IgD-negative memory B cell (primary cell): Measurements from ENCODE around the gene STARD9. TPM values are rescaled to one million over a fixed set of nuclear protein-coding genes. Genes with fewer than 3 reads are reported as not detected.

Experiments
- H3K27ac Mint-ChIP-seq, 3 donors: one replicate each; pipeline ENCODE4 v1.8.0; 2020 to 2022; ENCODE audit warnings: mild to moderate bottlenecking in 3 of 3, mixed read lengths in 3 of 3, moderate library complexity in 1 of 3
- H3K27me3 Mint-ChIP-seq: one replicate; pipeline ENCODE4 v1.8.0; 2021; ENCODE audit warnings: mixed read lengths
- H3K36me3 Mint-ChIP-seq: one replicate; pipeline ENCODE4 v1.8.0; 2020; ENCODE audit warnings: mild to moderate bottlenecking, mixed read lengths
- H3K4me1 Mint-ChIP-seq, 3 donors: one replicate each; pipeline ENCODE4 v1.8.0; 2020 to 2022; ENCODE audit warnings: mixed read lengths in 3 of 3, mild to moderate bottlenecking in 1 of 3
- H3K4me3 Mint-ChIP-seq, 4 donors: one replicate each; pipeline ENCODE4 v1.8.0; 2020 to 2022; ENCODE audit warnings: mild to moderate bottlenecking in 4 of 4, mixed read lengths in 4 of 4, moderate library complexity in 3 of 4
- H3K9me3 Mint-ChIP-seq, 3 donors: one replicate each; pipeline ENCODE4 v1.8.0; 2020 to 2021; ENCODE audit warnings: mixed read lengths in 3 of 3, mild to moderate bottlenecking in 1 of 3
- polyA plus RNA-seq: library from polyadenylated mRNA; unstranded; fragments of 300-500 nt; fragmentation: Illumina TruSeq; gene quantifications from one replicate; pipeline ENCODE4 v1.2.3, GENCODE V29; 2021

STARD9 gene
- polyA plus RNA-seq, 1 donor from 2014 or later, result 0.60 TPM

DNA sequence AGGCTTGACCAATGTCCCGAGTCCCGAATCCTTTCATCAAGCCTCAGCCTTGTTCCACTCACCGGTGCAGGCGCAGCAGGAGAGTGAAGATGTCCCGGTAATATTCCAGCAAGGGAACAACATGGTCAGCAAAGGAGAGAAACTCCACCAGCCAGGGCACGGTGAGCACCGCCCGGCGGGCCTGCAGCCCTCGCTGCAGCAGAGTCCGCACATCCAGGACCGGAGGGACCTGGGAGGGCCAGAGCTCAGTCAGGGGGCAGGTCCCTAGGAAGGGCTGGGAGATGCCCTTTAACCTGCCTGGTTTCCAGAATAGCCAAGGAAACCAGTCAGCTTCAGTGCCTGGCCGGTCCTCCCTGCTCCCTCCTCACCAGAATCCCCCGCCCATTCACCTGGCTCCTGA lies 155.1 kb downstream of the STARD9 start:
- no peak overlapping the region for H3K27ac Mint-ChIP-seq
- H3K27me3 Mint-ChIP-seq, result no peaks in the 10 kb centered on the region
- no peaks in the 10 kb centered on the region for H3K9me3 Mint-ChIP-seq
- peaks cover 5 to 10% (median 6%) of the 10 kb centered on the region in 3 donors for H3K4me1 Mint-ChIP-seq
- no peak overlapping the region for H3K4me3 Mint-ChIP-seq
- H3K36me3 Mint-ChIP-seq, result peaks cover 2% of the 10 kb centered on the region

DNA sequence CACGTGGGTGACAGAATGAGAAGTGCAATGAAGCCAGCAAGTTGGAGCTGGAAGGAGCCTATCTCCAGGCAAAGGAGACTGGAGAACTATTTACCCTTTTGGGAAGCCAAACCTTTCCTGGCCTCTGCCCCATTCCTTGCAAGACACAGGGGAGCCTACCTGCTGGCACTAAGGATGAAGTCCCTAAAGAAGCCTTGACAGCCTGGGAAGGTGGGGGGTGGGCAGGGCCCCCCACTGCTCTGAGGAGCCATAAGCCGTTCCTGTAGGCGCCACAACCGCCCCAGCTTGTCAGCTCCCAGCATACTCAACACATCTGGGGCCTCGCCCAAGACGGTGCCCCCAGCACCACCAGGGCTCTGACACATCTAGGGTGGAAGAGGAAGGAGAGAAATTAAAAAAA lies 156.1 kb downstream of the STARD9 start:
- Mint-ChIP-seq H3K36me3 (peaks cover 2% of the 10 kb centered on the region), H3K4me1 (peaks cover 5 to 14% (median 6%) of the 10 kb centered on the region in 3 donors), H3K27ac (no peak overlapping the region)

DNA sequence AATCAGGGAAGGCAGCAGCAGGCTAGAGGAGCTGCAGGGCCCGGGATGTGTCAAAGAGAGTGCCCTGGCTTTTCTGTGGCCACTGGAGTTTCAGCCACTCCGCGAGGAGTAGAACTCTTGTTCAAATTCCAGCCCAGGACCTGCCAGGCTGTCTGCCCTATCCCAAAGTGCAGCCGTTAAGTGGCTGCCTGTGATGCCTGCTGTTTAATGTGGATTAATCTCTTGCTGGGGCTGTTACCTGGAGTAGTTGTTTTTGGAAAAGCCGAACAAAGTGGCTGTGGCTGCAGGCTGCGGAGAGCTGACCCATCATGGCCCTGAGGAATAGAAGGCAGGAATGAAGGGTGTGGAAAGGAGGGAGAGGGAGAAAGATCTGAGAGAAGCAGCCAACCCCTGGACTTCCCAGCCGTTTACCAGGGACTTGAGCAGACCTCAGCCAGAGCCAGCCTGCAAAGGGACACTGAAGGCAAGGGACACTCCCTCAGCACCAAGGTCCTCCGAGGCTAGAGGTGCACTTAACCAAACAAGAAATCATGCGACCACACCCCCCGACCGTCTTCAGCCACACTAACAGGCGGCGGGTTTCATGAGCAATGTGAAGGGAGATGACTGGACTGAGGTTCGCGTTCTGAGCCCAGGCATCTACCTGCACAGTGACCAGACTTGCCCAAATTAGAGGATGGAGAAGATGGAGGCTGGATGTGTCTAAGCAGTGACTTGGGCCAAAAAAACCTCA lies 156.9 kb downstream of the STARD9 start:
- Mint-ChIP-seq H3K4me3 (peak overlapping the region in 1 of 4 donors; percentile 30), H3K27ac (peak overlapping the region in 1 of 3 donors; percentile 56), H3K9me3 (no peaks in the 10 kb centered on the region), H3K36me3 (peaks cover 2% of the 10 kb centered on the region), H3K4me1 (peaks cover 5 to 14% (median 8%) of the 10 kb centered on the region in 3 donors), H3K27me3 (no peaks in the 10 kb centered on the region)

More for the DNA sequence above, 156.1 kb downstream of the STARD9 start:
- H3K27me3 Mint-ChIP-seq, result no peaks in the 10 kb centered on the region
- no peaks in the 10 kb centered on the region for H3K9me3 Mint-ChIP-seq
- peak overlapping the region in 2 of 4 donors; percentile 30 to 54 for H3K4me3 Mint-ChIP-seq

DNA sequence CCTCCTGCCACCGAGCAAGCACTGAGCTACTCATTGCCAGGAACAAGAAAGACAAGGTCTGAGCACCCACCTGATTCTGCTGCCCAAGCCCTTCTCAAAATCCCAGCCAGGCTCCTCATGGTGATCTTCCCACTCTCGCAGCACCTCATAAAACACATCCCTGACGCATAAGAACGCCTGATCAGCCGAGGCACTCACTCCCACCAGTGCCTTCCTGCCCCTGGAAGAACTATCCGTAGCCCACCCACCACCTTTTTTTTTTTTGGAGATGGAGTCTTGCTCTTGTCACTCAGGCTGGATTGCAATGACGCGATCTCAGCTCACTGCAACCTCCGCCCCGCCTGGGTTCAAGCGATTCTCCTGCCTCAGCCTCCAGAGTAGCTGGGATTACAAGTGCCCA lies 157.6 kb downstream of the STARD9 start:
- Mint-ChIP-seq H3K36me3 (peaks cover 2% of the 10 kb centered on the region), H3K4me1 (peaks cover 8 to 18% (median 12%) of the 10 kb centered on the region in 3 donors), H3K9me3 (no peaks in the 10 kb centered on the region), H3K27ac (peak overlapping the region in 2 of 3 donors; percentile 23 to 56), H3K4me3 (peak overlapping the region in 2 of 4 donors; percentile 70), H3K27me3 (no peaks in the 10 kb centered on the region)

DNA sequence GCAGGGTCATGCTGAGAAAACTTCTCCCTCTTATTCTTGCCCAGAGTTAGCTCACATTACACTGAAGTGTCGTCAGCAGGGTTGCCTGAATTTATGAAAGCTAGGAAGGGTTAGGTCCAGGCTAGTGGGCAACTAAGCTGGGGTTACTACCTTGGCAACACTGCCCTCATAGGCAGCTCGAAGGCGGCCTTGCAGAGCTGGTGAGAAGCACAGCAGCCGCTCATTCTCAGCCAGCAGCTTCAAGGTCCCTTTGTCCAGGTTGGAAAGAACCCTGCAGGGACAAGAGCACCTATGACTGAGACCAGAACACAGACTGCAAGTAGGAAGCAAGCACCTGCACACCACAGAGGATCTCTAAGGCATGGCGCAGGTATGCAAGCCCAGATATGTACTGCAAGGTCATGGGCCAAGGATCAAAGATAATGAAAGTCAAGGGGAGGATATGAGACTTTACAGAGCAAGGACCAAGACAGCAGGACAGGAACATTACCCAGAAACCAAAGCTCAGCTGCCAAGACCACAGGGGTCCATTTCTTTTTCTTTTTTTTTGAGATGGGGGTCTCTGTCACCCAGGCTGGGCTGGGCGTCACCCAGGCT lies 158.8 kb downstream of the STARD9 start:
- no peaks in the 10 kb centered on the region for H3K9me3 Mint-ChIP-seq
- H3K4me3 Mint-ChIP-seq, result peak overlapping the region in 3 of 4 donors; percentile 2 to 70 (median 25)
- H3K27ac Mint-ChIP-seq, result peak overlapping the region; percentile 13 to 52 (median 23)
- no peaks in the 10 kb centered on the region for H3K27me3 Mint-ChIP-seq
- peaks cover 8 to 18% (median 12%) of the 10 kb centered on the region in 3 donors for H3K4me1 Mint-ChIP-seq
- no peaks in the 10 kb centered on the region for H3K36me3 Mint-ChIP-seq

DNA sequence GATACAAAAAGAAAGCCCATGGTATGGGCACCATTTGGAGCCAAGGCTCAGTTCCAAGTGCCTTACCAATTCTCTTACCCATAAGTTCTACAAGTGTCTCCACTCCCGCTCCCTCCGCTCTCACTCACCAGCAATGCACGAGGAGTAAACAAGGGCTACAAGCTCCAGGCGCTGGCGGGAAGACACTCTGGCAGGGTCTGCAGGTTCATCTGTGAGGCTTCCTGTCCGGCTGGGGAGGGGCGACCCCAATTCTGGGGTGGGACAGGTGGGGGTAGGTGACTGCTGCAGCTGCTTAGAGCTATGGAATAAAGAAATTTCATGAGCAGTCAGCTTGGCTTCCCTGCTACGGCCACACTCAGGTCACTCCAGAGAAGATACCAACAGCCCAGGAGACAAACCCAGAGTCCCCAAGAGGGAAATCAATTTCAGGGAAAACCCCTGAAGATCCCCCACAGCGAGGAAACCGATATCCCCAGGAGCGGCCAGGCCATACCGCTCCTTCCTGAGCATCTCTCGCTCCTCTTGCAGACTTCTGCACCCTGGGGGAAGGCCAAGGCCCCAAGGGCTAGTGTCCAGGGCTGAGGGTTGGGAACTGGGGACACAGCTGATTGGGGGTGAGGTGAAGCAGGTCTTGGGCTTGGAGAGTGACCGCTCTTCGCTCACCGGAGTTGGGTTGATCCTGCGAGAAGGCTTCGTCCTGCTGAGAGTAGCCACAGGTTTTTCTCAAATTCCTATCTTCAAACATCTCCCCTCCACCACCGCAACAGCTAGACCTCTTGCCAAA lies 160.2 kb downstream of the STARD9 start:
- H3K4me3 Mint-ChIP-seq, result peak overlapping the region; percentile 70 to 90 (median 81)
- H3K36me3 Mint-ChIP-seq, result no peaks in the 10 kb centered on the region
- H3K4me1 Mint-ChIP-seq, result peaks cover 8 to 18% (median 12%) of the 10 kb centered on the region in 3 donors
- H3K27me3 Mint-ChIP-seq, result no peaks in the 10 kb centered on the region
- H3K27ac Mint-ChIP-seq, result peak overlapping the region in 2 of 3 donors; percentile 31 to 51
- H3K9me3 Mint-ChIP-seq, result no peaks in the 10 kb centered on the region

DNA sequence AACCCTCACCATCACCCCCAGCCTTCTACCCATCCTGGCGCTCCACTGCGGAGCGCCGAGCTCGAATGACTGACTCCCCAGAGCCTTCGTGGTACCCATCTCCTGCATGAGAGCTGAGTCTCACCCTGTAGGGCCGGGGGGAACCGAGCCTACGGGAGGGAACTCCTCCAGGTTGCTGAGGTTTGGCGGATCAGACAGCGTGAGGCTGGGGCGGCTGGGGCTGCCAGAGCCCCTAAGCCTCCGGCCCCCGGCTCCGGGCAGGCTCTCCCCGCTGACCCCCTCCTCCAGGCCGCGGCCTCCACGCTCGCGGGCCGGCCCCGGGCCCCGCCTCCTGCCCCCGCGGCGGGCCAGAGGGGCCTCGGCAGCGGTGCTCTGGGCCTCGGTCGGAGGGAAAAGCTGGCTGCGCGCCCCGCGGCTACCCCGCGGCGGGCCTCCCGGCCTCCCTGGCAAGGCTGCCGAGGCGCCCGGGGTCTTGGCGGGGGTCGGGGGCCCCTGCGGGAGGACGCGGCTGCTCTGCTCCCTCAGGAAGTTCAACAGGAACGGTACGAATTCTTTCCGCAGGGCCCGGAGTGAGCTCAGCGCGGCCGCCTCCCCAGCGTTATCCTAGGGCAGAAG lies 160.9 kb downstream of the STARD9 start:
- Mint-ChIP-seq H3K36me3 (no peaks in the 10 kb centered on the region), H3K9me3 (no peaks in the 10 kb centered on the region), H3K27me3 (no peaks in the 10 kb centered on the region), H3K4me3 (peak overlapping the region; percentile 84 to 91 (median 88)), H3K27ac (no peak overlapping the region), H3K4me1 (peaks cover 8 to 18% (median 12%) of the 10 kb centered on the region in 3 donors)

DNA sequence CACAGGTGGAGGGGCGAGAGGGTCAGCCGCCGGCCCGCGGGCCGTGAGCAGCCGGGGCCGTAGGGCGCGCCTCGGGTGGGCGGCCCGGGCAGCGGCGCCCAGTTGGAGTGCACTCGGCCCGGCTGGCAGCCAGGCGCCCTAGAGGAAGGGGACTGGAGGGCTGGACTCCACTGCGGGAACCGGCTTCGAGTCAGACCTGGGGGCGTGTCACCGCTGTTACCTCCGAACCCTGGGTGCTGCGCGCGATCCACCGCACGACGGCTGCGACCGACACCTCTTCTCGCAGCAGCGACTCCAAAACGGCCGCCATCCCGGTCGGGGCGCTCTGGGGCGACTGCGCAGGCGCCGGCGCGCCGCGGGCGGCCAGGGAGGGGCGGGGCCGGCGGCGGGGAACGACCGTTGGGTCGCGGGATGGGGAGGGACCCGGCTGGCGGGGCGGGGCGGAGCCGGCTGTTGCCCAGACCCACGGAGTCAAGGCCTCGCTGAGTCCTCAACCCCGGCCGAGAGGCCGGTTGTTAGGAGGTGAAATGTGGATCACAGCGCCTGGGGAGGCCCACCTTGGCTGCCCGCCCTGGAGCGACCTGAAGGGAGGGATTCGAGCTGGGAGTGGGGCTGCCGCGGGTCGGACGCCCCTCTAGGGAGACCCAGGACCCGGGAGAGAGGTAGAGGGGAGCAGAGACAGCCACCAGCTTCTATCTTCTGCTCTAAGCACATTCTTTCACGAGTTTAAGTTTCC lies 161.6 kb downstream of the STARD9 start, which contains the start of gene CDAN1:
CDAN1 (minus strand) TSS at position 336 of the 736 bp plus-strand sequence; CDS start at position 310, 26 bp downstream.
- H3K27ac Mint-ChIP-seq, result peak within 1 kb of the TSS in 2 of 3 donors; percentile 80 to 84
- H3K36me3 Mint-ChIP-seq, result no peaks in the 10 kb centered on the region
- H3K4me1 Mint-ChIP-seq, result peaks cover 8 to 18% (median 12%) of the 10 kb centered on the region in 3 donors
- peak within 1 kb of the TSS; percentile 84 to 94 (median 92) for H3K4me3 Mint-ChIP-seq
- no peaks in the 10 kb centered on the region for H3K9me3 Mint-ChIP-seq
- H3K27me3 Mint-ChIP-seq, result no peaks in the 10 kb centered on the region

DNA sequence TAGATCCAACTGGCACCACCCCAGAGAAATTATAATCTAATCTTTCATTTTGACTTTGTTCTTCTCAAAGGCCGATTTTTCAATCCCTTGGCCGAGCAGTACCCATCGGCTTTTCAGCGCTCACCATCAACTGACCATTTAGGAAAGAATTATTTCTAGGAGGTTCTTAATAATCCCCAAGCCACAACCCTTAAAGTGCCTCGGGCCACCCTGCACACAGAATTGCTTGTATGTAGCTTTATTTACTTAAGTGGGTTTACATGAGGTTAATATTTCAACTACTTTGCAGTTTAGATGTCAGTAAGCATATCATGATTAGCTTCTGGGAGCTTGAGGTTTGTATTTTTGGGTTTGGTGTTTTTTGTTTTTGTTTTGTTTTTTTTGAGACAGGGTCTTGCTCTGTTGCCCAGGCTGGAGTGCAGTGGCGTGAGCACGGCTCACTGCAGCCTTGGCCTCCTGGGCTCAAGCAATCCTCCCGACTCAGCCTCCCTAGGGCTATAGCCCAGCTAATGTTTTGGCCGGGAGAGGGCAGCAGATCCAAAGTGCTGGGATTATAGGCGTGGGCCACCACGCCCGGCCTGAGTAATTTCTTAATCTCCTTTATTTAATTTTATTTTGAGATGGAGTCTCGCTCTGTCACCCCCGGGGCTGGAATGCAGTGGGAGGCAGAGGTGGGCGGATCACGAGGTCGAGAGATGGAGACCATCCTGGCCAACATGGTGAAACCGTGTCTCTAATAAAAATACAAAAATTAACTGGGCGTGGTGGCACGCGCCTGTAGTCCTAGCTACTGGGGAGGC lies 162.3 kb downstream of the STARD9 start:
- H3K4me1 Mint-ChIP-seq, result peaks cover 8 to 18% (median 12%) of the 10 kb centered on the region in 3 donors
- no peaks in the 10 kb centered on the region for H3K27me3 Mint-ChIP-seq
- H3K27ac Mint-ChIP-seq, result peak overlapping the region in 2 of 3 donors; percentile 80 to 84
- H3K9me3 Mint-ChIP-seq, result no peaks in the 10 kb centered on the region
- no peaks in the 10 kb centered on the region for H3K36me3 Mint-ChIP-seq
- peak overlapping the region; percentile 84 to 94 (median 92) for H3K4me3 Mint-ChIP-seq

DNA sequence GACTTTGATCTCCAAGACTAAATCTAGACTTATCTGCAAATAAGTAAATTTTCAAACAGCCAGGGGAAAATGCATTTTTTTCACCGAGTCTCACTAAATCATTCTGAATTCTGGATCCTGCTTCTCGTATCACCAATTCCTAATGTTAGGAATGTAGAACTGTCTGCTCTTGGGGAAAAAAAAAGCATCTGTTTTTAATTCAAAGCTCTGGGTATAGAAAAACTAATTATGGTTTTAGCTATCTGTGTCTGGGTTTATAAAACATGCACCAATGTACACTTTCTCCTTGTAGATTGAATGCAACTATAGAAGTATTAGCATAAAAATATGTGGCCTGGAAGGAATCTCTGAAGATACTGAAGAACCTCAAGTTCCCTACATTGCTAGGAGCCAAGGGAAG lies 166.3 kb downstream of the STARD9 start:
- peaks cover 4 to 7% (median 5%) of the 10 kb centered on the region in 3 donors for H3K4me1 Mint-ChIP-seq
- peaks cover 4% of the 10 kb centered on the region for H3K36me3 Mint-ChIP-seq
- no peak overlapping the region for H3K27ac Mint-ChIP-seq
- H3K27me3 Mint-ChIP-seq, result no peaks in the 10 kb centered on the region
- H3K4me3 Mint-ChIP-seq, result peak overlapping the region in 1 of 4 donors; percentile 36
- no peaks in the 10 kb centered on the region for H3K9me3 Mint-ChIP-seq

DNA sequence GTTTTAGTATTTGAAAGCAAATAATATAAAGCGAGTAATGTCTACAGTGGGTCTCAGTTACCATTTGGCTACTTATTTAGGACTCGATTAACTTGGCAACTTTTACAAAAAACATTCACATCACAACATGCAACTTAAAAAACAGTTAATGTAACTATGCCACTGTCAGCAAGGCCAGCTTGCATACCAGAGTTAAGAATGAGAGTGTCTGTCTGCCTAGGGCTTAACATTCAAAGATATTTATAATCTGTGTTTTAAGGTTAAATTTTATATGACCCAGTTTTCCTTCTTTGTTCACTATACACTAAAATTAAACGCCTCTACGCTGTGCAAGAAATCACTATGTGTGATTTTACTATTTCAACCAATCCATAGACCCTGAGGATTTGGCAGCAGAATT lies 166.7 kb downstream of the STARD9 start:
- no peaks in the 10 kb centered on the region for H3K9me3 Mint-ChIP-seq
- H3K27ac Mint-ChIP-seq, result no peak overlapping the region
- no peaks in the 10 kb centered on the region for H3K27me3 Mint-ChIP-seq
- H3K4me1 Mint-ChIP-seq, result peaks cover 4 to 6% (median 5%) of the 10 kb centered on the region in 3 donors
- peaks cover 4% of the 10 kb centered on the region for H3K36me3 Mint-ChIP-seq
- no peak overlapping the region for H3K4me3 Mint-ChIP-seq

DNA sequence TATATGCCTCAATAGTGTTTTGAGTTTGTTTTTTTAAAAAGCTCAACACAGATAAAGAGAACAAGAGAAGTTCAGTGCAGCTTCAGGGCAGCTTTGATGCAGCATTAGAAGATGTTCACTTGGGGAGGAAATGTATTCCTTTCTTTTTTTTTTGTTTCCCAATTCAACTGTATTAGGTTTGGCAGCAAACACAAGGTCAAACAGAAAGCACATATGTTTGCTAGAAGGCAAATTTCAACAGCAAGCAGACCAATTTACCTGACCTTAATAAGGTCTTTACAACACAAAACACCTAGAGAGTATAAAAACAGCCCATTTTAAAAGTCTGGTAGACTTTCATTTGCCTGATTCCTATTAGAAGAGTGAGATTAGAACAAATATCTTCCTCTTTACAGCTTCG lies 168.8 kb downstream of the STARD9 start:
- no peaks in the 10 kb centered on the region for H3K9me3 Mint-ChIP-seq
- no peaks in the 10 kb centered on the region for H3K27me3 Mint-ChIP-seq
- H3K27ac Mint-ChIP-seq, result no peak overlapping the region
- H3K4me3 Mint-ChIP-seq, result no peak overlapping the region
- H3K36me3 Mint-ChIP-seq, result peaks cover 4% of the 10 kb centered on the region
- peaks cover 0 to 2% (median 0%) of the 10 kb centered on the region in 3 donors for H3K4me1 Mint-ChIP-seq

DNA sequence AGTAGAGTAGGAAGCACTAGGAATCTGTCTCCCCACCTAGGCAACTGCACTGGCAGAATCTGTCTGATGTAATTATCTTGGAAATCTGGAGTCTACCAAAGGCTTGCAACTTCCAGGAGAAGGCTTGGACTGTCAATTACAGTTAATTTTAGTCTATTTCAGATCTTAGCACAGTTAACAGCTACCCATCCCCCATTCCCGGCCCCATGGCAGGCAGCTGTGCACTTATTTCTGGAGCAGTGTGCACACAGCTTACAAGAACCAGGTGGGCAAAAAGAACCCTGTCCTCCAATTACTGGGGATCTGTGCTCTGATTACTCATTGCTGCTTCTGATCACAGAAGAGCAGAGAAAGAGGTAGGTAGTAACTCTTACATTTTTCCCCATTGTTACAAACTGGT lies 173.9 kb downstream of the STARD9 start:
- Mint-ChIP-seq H3K27ac (no peak overlapping the region), H3K36me3 (peaks cover 30% of the 10 kb centered on the region)

More for the DNA sequence above, 173.9 kb downstream of the STARD9 start:
- Mint-ChIP-seq H3K9me3 (peaks cover 0 to 6% (median 5%) of the 10 kb centered on the region in 3 donors), H3K27me3 (no peaks in the 10 kb centered on the region), H3K4me1 (no peaks in the 10 kb centered on the region), H3K4me3 (no peak overlapping the region)
